GM20431 (cell line): Measurements from ENCODE around the gene TTC39A.

ENCODE experiments used
- in situ Hi-C: fragments of 300-500 bp; cut with MseI, MboI; formaldehyde crosslinking; loops from one replicate; pipeline ENCODE4 v1.15.0; 2020; ENCODE audit warnings: low sequenced_read_pairs; ENCODE audit not compliant: unreplicated experiment

The TTC39A gene

DNA sequence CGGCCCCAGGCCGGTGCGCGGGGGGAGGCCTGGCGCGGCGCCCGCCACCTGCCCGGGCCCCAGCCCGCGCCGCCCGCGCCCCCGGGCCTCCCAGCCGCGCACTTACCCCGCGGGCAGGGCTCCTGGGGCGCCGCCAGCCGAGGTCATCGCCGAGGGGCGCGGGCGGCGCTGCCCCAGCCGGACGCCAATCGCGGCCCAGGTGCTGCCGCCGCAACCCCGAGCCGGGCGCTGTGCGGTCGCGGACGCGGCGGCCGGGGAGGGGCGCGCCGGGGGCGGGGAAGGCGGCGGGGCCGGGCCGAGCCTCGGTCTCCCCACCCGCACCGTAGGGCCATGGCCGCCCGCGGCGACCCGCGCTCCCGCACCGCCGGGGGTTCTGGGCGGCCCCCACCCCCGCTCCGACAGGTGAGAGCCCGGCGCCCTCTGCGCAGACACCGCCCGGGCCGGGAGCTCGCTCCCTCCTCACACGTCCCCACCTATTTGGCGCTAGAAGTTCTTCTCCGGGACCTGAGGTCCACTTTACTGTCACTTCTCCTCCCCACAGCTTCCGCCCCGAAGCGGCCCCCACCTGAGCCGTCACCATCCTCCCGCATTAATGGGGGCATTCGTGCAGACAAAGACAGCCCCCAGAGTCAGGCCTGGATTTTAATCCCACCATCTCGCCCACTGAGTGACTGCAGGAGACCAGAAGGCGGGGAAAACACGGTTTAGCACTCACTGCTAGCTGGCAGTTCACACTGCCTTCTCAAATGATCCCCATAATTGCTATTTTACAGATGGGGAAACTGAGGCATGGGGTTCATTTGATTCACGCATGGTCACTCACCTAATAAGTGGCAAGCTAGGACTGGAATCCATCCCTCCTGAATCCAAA is at the start of gene TTC39A:
Gene TTC39A (minus strand): TSS at position 232 of the 871 bp plus-strand sequence. CDS start 85 bp downstream, at position 147.
- in situ Hi-C loops: no loop called here

DNA sequence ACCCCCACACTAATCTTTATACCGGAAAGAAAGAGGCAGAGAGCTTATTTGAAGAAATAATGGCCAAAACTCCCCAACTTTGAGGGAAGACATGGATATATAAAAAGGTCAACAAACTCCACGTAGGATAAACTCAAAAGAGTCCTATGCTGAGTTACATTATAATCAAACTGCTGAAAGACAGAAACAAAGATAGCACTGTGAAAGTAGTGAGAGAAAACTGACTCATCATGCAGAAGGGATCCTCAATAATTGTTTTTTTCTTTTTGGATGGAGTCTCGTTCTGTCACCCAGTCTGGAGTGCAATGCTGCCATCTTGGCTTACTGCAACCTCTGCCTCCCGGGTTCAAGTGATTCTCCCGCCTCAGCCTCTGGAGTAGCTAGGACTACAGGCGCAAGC is 48.5 kb upstream of the TTC39A start:
- in situ Hi-C loops: no loop called here

DNA sequence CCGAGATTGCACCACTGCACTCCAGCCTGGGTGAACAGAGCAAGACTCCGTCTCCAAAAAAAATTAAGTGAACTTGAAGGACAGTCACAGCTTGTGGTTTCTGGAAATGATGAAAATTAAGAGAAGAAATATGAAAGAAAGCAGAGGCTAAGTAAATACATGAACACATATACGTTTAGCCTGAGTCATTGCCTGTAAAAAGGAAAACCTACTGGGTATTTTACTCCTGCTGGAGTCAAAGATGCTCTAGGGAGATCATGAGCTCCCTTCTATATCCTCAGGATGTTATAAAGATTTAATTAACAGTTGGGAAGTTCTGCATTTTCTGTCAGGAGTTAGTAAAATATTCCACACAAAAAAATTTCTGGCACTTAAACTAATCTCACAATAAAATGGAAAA is 43.5 kb upstream of the TTC39A start:
- in situ Hi-C loops: no loop called here

DNA sequence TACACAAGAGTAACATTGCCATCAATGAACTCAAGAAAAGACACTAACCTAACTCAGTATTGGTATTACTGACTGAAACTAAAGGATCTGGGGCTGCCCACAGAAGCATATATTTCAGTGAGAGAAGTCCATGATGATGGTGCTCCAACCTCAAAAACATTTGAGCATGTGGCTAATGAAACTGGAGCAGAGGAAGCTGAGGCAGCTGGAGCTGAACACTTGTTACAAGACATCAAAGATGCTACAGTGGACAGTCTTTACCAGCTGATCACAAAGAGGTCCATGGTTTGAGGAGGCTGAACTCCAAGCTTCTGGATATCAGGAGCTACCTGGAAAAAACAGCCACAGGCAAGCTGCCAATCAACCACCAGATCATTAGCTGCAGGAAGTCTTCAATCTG is 42.2 kb upstream of the TTC39A start:
- in situ Hi-C loops: no loop called here

DNA sequence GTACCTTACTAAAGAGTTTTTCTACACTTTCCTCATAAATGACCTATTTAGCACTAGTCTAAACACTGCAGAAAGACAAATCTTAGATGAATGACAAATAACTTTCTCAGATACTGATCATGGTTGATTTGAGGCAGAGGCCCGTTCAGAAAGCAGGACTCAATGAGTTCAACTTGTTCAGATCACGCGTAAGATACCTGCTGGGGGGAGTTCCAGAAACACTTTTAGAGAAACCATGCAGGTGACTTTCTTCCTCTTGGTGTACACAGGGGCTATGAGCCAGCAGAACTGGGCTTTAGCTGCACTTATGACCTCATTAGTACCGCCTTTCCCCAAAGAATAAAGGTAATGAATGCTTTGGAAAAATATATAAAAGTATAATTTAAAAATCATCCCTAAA is 38.8 kb upstream of the TTC39A start:
- in situ Hi-C loops: no loop called here

DNA sequence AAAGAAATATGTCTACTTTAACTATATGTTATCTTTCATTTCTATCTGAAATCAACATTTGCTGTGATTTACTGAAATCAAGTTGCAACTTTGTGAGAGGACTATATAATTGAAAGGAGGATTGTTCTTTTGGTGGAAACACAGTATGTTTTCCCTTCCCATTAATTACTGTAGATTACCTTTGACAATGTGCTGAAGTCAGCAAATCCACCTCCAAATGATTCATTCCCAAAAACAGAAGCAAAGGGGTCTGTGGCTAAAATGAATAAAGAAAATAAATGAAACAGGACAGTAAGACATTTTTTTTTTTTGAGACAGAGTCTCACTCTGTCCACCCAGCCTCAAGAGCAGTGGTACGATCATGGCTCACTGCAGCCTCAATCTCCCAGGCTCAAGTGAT is 35.4 kb upstream of the TTC39A start:
- in situ Hi-C loops: no loop called here

DNA sequence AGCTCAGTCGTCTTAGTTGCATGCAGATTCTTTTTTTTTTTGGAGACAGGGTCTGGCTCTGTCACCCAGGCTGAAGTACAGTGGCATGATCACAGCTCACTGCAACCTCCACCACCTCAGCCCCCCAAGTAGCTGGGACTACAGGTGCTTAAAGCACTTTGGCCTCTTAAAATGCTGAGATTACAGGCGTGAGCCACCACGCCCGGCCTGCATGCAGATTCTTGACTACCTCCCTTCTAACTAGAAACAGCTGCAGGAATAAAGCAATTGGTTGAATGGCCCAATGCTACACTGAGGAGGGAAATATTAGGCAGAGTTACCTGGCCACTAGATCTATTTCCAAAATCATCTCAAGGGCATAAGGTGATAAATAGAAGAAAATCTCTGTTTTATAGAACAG is 29.5 kb upstream of the TTC39A start:
- in situ Hi-C loops: no loop called here

DNA sequence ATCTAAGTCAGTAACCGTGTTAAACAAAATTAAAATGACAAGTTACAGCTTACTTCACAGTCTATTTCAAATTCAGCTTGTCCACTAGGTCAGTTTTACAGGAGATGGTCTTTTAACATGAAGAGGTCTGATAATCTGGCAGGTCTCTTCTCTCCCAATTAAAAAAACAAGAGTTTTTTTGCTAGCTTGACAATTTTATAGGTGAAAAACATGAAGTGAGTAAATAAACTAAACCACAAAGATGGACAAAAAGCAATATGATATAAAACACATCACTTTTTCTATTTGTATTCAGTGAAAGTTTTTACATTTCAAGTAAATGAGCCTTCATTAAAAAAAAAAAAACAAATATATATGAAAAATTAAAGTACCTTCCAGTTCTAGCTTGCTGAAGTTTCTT is 25.0 kb upstream of the TTC39A start:
- in situ Hi-C loops: no loop called here

DNA sequence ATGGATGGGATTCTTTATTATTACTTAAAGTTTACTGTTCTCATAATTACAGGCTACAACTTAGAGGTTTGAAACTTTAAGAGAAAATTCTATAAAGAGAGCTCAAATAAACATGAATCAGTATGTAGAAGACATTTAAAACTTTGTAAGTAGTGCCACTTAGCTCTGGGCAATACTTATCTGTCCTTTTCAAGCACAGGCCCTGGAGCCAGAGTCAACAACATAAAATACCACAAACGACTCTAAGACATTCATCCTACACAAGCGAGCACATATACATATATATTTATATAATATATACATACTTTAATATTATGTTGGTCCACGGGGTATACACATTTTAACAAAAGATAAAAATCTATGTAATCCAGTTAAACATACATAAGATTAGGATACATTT is 24.1 kb upstream of the TTC39A start:
- in situ Hi-C loops: no loop called here

DNA sequence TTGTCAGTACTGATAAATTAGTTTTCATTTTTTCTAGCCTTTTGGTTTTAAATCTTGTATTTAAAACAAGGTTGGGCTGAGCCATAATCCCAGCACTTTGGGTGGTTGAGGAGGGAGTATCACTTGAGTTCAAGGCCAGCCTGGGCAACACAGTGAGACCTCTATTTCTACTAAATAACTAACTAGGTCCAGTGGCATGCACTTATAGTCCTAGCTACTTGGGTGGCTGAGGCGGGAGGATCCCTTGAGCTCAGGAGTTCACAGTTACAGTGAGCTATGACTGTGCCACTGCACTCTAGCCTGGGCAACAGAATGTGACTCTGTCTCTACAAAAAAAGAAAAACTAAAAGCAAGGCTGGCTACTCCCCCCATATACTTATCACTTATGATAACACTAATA is 21.5 kb upstream of the TTC39A start:
- in situ Hi-C loops: no loop called here

DNA sequence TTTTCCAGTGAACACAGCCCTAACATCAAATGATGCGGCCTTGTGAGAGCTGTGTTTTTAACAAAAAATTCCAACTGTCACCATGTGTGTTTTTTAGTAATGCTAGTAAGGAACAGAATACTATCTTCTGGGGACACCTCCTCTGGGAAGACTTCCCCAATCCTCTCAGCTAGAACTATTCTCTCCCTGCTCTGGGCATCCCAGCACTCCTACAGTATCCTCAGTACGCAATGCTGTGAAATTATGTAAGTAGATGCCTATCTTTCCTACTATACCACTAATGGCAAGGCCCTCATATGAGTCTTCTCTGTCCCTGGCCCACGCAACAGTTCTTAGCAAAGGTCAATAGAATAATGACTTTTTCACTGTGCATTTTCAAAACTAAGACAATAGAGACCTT is 19.5 kb upstream of the TTC39A start:
- in situ Hi-C loops: no loop called here

DNA sequence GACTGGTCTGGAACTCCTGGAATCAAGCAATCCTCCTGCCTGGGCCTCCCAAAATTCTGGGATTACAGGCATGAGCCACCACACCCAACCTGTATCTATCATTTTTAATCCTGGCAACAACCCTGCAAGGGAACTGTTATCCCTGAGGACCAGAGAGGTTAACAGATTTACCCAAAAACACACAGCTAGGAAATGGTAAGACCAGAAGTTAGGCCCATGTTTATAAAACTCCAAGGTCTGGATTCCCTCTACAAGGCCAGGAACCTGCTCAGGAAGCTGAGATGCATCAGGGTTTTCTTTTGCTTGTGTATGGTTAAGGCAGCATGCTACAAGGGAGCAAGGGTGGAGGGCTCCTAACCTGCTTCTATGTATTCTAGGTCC is 17.8 kb upstream of the TTC39A start:
- in situ Hi-C loops: no loop called here

DNA sequence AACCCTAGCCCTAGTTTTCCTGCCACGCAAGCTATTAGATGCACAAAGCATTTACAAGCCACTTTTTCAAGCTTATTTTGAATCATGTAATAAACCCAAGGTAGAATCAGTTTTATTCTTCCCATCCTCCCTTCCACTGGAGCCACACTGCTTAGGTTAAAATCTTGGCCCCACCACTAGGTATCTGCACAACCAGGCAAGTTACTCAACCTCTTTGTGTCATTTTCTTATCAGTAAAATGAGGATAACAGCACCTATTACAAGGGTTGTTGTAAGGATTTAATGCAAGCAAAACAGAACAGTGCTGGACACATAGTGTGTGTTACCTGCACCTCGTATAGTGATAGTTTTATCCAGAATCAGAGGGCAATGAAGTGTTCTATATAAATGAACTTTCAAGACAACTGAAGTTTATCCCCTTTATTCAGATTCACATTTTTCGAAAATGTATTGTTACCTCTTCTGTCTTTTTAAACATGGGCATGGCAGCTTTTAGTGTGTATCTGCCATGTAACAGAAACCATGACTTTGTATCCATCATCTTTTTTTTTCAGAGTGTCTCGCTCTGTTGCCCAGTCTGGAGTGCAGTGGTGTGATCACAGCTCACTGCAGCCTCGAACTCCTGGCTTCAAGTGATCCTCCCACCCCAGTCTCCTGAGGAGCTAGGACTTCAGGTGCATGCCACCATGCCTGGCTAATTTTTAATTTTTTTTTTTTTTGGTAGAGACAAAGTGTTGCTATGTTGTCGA is 17.2 kb upstream of the TTC39A start:
- in situ Hi-C loops: no loop called here

DNA sequence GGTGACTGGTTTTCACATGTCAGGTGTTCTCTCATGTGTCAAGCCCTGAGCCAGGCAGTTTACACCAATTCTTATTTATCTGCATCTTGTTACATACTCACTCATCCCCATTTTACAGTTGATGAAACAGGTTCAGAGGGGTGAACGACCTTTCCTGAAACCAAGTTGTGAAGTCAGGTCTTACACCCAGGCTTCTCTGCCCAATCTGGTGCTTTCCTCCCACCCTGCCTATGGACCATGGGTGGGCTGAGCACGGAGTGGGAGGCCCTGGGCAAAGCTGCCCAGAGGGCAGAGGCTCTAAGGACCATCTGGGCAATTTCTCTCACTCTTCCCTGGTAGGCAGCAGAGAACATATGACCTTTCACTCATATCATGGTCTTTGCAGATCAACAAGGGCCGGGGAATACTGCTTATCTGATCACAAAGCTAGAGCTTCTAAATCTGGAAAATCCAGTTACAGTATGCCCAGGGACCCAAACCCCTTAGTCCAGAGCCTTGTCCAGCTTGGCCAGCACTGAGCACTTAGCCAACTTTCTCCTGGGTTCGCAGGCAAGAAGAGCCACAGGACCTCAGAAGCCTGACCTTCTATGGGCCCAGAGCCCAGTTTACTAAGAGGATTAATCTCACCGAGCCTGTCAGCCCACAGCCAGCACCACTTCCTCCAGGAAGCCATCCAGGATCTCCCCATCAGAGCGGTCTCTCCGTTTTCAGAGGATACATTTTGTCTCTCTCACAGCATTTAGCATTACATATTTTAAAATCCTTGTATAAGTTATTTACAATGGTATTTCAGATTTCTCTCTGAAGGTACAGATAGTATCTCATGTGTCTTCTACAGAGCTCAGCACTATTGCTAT is 16.0 kb upstream of the TTC39A start:
- in situ Hi-C loops: no loop called here

DNA sequence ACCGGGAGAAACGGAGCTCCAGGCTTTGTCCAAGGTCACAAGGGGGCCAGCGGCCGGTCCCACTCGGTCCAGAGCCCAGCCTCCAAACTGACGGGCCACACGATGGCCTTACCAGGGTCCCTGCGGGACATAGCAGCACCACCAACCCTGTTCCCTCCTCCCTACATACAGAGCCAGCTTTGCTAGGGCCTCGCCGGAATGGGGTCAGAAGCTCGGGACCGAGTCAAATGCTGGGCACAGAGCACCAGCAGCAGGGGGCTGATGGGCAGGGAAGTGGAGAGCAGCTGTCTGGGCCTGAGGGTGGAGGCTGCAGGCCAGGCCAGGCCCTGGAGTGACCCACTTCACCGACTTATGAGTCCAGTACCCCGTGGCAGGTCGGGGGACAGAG is 14.9 kb upstream of the TTC39A start:
- in situ Hi-C loops: no loop called here

DNA sequence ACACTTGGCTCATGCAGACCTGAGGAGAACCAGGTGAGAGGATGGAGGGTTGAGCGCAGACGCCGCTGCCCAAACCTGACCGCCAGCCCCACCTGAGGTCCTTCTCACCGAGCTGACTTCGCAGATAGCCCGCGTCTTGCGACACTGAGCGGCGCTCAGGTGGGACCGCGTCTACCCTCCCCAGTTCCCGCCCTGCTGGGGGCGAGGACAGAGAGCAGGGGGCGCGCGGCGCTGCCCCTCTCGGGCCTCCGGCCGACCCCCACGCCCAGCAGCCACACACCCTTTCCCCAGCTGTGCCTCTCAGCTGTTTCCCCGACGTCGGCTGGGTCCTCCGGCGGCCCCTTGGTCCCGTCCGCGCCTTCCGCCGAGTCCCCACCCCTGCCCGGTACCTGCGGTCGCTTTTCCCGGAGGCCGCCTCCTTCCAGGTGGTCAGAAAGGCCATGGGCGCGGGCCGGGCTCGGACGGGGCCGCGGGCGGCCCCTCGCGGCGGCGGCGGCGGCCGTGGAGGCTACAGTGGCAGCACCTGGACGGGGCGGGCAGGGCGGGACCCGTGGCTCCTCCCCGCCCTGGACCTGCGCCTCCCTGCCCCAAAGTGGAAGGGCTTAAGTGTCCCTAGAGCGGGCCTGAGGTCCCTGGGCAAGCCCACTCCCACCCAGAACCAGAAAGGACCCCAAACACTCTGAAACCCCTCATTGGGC is 14.4 kb upstream of the TTC39A start:
- in situ Hi-C loops: no loop called here

DNA sequence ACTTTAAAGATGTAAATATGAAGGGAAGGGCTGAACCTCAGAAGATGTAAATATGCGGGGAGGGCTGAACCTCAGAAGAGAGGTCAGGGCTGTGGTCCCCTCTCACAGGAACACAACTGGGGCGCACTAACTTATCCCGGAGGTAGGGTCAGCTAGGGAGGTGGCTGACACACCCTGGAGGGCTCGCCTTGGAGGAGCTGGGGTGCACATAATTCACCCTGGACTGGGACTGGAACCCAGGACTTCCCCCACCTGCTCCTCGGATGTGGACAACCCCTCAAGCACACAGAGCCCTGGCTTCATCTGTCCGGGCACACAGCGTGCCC is 13.9 kb upstream of the TTC39A start:
- in situ Hi-C loops: no loop called here

DNA sequence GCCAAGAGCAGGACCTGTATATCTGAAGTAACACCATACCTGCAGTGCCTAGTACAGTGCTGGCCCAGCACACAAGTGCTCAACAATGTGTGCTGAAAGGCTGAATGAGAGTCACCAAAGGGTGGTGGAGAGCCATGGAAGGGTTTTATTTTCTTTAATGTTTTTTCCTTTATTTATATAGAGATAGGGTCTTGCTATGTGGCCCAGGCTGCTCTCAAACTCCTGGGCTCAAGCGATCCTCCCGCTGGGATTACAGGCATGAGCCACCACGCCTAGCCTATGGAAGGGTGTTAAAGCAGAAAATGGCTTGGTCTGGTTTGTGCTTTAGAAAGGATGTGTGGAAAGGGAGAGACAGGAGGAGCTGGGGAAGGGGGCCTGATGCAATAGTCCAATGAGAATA is 13.3 kb upstream of the TTC39A start:
- in situ Hi-C loops: no loop called here

DNA sequence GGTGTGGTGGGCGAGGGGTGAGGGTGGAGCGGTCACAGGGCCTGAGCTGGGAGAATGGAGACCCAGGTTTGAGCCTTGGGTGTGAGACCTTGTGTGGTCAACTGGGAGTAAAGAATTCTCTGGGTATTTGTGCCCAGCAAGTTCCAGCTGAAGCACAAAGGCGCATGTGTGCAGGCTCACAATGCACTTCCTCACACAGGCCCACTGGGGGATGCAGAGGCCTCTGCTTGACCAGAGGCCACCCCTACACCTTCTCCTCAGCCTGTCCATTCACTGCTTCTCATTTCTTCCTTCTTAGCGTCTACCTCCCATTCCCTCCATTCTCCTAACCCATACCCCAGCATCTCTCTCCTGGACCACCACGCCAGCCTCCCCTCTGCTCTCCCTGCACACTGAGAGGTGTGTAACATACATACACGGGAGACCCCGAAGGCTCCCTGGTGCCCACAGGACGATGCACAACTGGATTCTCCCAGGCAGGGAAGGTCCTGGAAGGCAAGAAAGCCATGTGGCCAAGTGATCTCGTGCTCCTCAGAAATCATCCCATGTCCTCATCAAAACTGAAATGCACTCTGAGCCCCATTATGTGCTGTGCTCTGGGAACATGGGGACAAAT is 12.3 kb upstream of the TTC39A start:
- in situ Hi-C loops: no loop called here
